Body of pancreas (tissue), 4 donors: Measurements from ENCODE around the gene RBM23.

Source experiments
- POLR2A ChIP-seq, 3 donors: fragments of 450-650 bp; IDR thresholded peaks; one replicate each; pipeline ENCODE4 v1.6.1; 2016; ENCODE audit warnings: antibody characterized with exemption in 3 of 3, mild to moderate bottlenecking in 2 of 3
- TF ChIP-seq, protein P1 (sequence below), 7 experiments: fragments of 450-650 bp in 4 of 7; fragments of 200-600 bp in 3 of 7; sonication (generic) in 3 of 7; IDR thresholded peaks; one replicate each; pipeline ENCODE4 v1.5.1; 2016 to 2019; ENCODE audit warnings: antibody characterized with exemption in 7 of 7

- no peak for TF ChIP-seq POLR2A (IDR thresholded peaks at IDR 0.05)
- TF ChIP-seq, protein P1, sequence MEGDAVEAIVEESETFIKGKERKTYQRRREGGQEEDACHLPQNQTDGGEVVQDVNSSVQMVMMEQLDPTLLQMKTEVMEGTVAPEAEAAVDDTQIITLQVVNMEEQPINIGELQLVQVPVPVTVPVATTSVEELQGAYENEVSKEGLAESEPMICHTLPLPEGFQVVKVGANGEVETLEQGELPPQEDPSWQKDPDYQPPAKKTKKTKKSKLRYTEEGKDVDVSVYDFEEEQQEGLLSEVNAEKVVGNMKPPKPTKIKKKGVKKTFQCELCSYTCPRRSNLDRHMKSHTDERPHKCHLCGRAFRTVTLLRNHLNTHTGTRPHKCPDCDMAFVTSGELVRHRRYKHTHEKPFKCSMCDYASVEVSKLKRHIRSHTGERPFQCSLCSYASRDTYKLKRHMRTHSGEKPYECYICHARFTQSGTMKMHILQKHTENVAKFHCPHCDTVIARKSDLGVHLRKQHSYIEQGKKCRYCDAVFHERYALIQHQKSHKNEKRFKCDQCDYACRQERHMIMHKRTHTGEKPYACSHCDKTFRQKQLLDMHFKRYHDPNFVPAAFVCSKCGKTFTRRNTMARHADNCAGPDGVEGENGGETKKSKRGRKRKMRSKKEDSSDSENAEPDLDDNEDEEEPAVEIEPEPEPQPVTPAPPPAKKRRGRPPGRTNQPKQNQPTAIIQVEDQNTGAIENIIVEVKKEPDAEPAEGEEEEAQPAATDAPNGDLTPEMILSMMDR (IDR thresholded peaks at IDR 0.05): no peak
These were observed 16.2 kb upstream of the RBM23 start for GRCh38 chr14:22935156-22935555.
